ENCODE measurements around the gene NAAA. TPM values are rescaled to one million over a fixed set of nuclear protein-coding genes. Genes with fewer than 3 reads are reported as not detected.
"Not testable (repeated sequence)": the region's sequence is repeated elsewhere in the genome, so short reads cannot be mapped to it uniquely, and the experiment has no call there.

The NAAA gene
- total and polyA plus RNA-seq, 2 of the 4 experiments (the other 2 are of a cell fraction): 17.6 to 26.4 TPM

DNA sequence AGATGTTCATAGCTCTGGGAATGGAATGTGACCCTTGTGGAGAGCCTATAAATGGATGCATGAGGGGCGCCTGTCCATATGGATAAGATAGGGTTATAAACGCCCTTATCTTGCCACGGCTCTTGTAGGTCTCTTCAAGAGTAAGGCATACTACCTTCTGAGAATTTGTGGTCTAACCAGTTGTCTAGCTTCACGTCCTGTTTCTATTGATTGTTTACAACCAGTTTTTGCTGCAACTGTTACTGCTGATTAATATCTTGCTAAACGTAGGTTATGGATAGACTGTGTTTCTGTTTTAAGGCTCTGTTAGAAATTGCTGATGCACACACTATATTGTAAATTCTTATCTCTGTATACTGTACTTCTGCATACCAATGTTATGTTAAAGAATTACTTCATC lies 14.0 kb upstream of the NAAA start:
- H2AK5ac ChIP-seq (ENCODE audit: low read depth, low read length); H3K14ac ChIP-seq (replicated peaks; ENCODE audit: low read depth, low read length); H3K27ac ChIP-seq (ENCODE audit: insufficient read depth, low read length); H3K18ac ChIP-seq (ENCODE audit: low read depth, low read length); H3K4me2 ChIP-seq (ENCODE audit: low read depth, low read length); H3K9me1 ChIP-seq (ENCODE audit: insufficient read depth, low read length); H2BK5ac ChIP-seq (ENCODE audit: low read depth, low read length, poor library complexity, severe bottlenecking); DNase-seq; H3K4ac ChIP-seq (ENCODE audit: low read depth, low read length); H2AK9ac ChIP-seq (replicated peaks; ENCODE audit: low read depth, low read length, poor library complexity); H2AFZ ChIP-seq (replicated peaks; ENCODE audit: low read length, poor library complexity); POLR2A ChIA-PET (ENCODE audit: unreplicated experiment); ATAC-seq (ENCODE audit: low read depth); H3K79me1 ChIP-seq (ENCODE audit: low read depth in 1 of 2, low read length in 2 of 2); H3K56ac ChIP-seq (ENCODE audit: extremely low read depth, insufficient read depth, low read length); H2BK120ac ChIP-seq (ENCODE audit: low read depth, low read length); H3K4me1 ChIP-seq (ENCODE audit: control insufficient read depth, insufficient read depth, low read length); H4K5ac ChIP-seq (ENCODE audit: low read depth, low read length); H3K27me3 ChIP-seq (ENCODE audit: control insufficient read depth, insufficient read depth, low read length); H4K20me1 ChIP-seq (ENCODE audit: insufficient read depth, low read length); H3K4me3 ChIP-seq (ENCODE audit: insufficient read depth, low read depth, low read length); H4K8ac ChIP-seq (ENCODE audit: low read depth in 2 of 2, low read length in 2 of 2); H3K23ac ChIP-seq (ENCODE audit: low read depth, low read length); H3K9ac ChIP-seq (ENCODE audit: low read depth, low read length); H2BK15ac ChIP-seq (ENCODE audit: low read depth, low read length); BruUV-seq (replicated peaks); dilution Hi-C loops (cut with HindIII; ENCODE audit: low sequenced_read_pairs, unreplicated experiment); H3K9me3 ChIP-seq (ENCODE audit: control insufficient read depth, insufficient read depth, low read length); H4K91ac ChIP-seq (ENCODE audit: insufficient read depth, low read depth, low read length); H2BK20ac ChIP-seq (ENCODE audit: low read depth, low read length); CTCF ChIA-PET: not testable (repeated sequence)
- no CpG with 5 or more reads among the region's 5 CpGs for WGBS, 2 experiments (ENCODE audit: extremely low coverage in 2 of 2, insufficient read length in 1 of 2)
- in situ Hi-C loops (cut with MboI; ENCODE audit: low sequenced_read_pairs): loop anchor here (25.0 kb wide), 1 partner anchor 168 kb away; no protein-coding TSS in a partner anchor
- peaks cover 47% of the 10 kb centered on the region for H3K36me3 ChIP-seq (ENCODE audit: control insufficient read depth, insufficient read depth, low read length)
- intact Hi-C loops (cut with micrococcal nuclease): loop anchor here (5.0 kb wide), 1 partner anchor 38 kb away; no protein-coding TSS in a partner anchor

Data from IMR-90 (cell line).